WERI-Rb-1 (cell line): Measurements from ENCODE around the gene MTURN.

Source experiments
- DNase-seq: peaks from one replicate; pipeline ENCODE4 v3.0.0-alpha.2; 2020
- H3K27ac ChIP-seq: fragments of 250-450 bp; sonication (Bioruptor Pico); 2 replicates; pipeline ENCODE4 v1.5.1; 2020; ENCODE audit warnings: mild to moderate bottlenecking, moderate library complexity
- H3K27me3 ChIP-seq: fragments of 250-450 bp; sonication (Bioruptor Pico); 2 replicates; pipeline ENCODE4 v1.5.1; 2021; ENCODE audit warnings: mild to moderate bottlenecking, low read depth, moderate library complexity; ENCODE audit not compliant: insufficient read depth, severe bottlenecking
- H3K36me3 ChIP-seq: fragments of 250-450 bp; sonication (Bioruptor Pico); 2 replicates; pipeline ENCODE4 v1.5.1; 2020; ENCODE audit warnings: mild to moderate bottlenecking, moderate library complexity
- H3K4me3 ChIP-seq: 2 replicates; pipeline ENCODE4 v1.5.1; 2011; ENCODE audit warnings: low read depth, mild to moderate bottlenecking, control low read depth, low read length
- H3K9me3 ChIP-seq: fragments of 250-450 bp; sonication (Bioruptor Pico); 2 replicates; pipeline ENCODE4 v1.5.1; 2021; ENCODE audit warnings: mild to moderate bottlenecking, moderate library complexity; ENCODE audit not compliant: severe bottlenecking
- TF ChIP-seq, protein P1 (sequence below): IDR thresholded peaks from 2 replicates; pipeline ENCODE4 v1.5.1; 2011; ENCODE audit warnings: low read depth, mild to moderate bottlenecking, control low read depth, inconsistent platforms, low read length

MTURN gene

DNA sequence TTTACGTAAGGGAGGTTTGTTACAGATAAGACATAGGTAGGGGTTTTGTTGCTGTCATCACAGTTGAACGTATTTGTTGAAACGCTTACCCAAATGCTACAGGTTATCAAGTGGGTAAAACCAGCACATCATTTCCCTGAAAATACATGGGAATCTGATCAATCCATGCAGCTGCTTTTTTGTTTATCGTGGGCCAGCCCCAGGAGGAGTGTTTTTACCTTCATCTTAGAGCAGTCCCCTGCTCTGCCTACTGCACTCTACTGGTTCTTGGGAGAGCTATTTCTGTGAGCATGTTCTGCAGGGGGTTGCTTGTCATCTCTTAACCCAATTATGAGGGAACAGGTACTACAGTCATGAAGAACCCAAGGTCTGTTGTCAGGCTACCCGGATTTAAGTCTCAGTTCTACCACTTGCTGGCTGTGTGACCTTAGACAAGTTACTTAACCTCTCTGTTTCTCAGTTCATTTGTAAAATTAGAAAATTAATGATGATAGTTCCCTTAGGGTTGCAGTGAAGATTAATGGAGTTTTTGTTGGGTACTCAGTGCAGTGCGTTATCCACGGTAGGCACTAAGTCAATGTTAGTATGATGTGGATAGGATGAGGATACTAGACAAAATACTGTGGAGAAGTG, 15.0 kb downstream of the MTURN start:
- no peak for DNase-seq
- Histone ChIP-seq H3K4me3 (no peak overlapping the region), H3K36me3 (peaks cover 3% of the 10 kb centered on the region), H3K9me3 (no peaks in the 10 kb centered on the region), H3K27me3 (no peaks in the 10 kb centered on the region), H3K27ac (no peak overlapping the region)
- TF ChIP-seq, protein P1, sequence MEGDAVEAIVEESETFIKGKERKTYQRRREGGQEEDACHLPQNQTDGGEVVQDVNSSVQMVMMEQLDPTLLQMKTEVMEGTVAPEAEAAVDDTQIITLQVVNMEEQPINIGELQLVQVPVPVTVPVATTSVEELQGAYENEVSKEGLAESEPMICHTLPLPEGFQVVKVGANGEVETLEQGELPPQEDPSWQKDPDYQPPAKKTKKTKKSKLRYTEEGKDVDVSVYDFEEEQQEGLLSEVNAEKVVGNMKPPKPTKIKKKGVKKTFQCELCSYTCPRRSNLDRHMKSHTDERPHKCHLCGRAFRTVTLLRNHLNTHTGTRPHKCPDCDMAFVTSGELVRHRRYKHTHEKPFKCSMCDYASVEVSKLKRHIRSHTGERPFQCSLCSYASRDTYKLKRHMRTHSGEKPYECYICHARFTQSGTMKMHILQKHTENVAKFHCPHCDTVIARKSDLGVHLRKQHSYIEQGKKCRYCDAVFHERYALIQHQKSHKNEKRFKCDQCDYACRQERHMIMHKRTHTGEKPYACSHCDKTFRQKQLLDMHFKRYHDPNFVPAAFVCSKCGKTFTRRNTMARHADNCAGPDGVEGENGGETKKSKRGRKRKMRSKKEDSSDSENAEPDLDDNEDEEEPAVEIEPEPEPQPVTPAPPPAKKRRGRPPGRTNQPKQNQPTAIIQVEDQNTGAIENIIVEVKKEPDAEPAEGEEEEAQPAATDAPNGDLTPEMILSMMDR: no peak

DNA sequence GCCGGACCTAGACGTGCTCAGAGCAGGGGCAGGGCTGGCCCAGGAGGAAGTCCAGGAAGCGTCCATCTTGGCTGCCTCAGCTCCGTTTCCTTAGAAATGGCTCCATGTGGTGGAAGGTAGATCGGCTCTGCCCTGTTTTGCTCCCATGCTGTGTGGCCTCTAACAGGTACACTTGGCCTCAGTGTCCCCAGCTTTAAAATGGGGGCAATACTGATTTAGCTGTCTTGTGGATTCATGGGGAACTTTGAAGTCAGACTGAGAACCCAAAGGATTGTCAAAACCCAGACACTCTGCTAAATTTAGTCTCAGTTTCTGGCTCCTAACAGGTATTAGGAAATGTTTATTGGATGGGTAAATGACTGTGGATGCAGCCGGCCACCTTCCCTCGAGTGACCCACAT, 15.9 kb downstream of the MTURN start:
- H3K9me3 ChIP-seq: no peaks in the 10 kb centered on the region
- TF ChIP-seq, protein P1: no peak
- H3K4me3 ChIP-seq: no peak overlapping the region
- no peak for DNase-seq
- peaks cover 3% of the 10 kb centered on the region for H3K36me3 ChIP-seq
- no peaks in the 10 kb centered on the region for H3K27me3 ChIP-seq
- H3K27ac ChIP-seq: no peak overlapping the region

GRCh38 chr7:30154111-30154587, 19.4 kb downstream of the MTURN start:
- TF ChIP-seq, protein P1: no peak
- no peaks in the 10 kb centered on the region for H3K27me3 ChIP-seq
- H3K36me3 ChIP-seq: peaks cover 3% of the 10 kb centered on the region
- no peak for DNase-seq
- H3K27ac ChIP-seq: no peak overlapping the region
- no peak overlapping the region for H3K4me3 ChIP-seq
- no peaks in the 10 kb centered on the region for H3K9me3 ChIP-seq

DNA sequence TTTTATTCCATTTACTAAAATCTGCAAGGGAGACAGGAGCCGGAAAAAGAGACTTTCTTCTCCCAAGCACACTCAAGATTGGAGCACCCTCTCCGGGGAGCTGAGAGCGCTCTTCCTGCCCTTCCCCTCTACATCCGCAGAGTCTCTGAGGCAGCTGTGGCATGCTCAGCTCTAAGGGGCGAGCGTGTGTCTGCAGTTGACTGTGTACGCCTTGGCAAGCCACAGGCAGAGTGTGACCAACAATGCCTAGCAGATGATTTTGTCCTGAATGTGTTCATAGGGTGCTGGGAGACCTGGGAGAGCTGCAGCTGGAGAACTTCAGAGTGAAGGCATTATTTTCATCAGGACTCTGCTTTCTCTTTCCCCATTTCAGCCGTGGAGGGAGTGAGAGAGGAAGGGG, 20.7 kb downstream of the MTURN start:
- TF ChIP-seq, protein P1: no peak
- DNase-seq: no peak
- Histone ChIP-seq H3K4me3 (no peak overlapping the region), H3K36me3 (no peaks in the 10 kb centered on the region; the same call in 1 of the 2 replicates), H3K27me3 (no peaks in the 10 kb centered on the region), H3K27ac (no peak overlapping the region), H3K9me3 (no peaks in the 10 kb centered on the region)

- DNase-seq: no peak
- TF ChIP-seq, protein P1: no peak
- Histone ChIP-seq H3K36me3 (no peaks in the 10 kb centered on the region; the same call in 1 of the 2 replicates), H3K27me3 (no peaks in the 10 kb centered on the region), H3K4me3 (no peak overlapping the region), H3K27ac (no peak overlapping the region), H3K9me3 (no peaks in the 10 kb centered on the region)
Observed at GRCh38 chr7:30157204-30157603, 22.4 kb downstream of the MTURN start.

- no peaks in the 10 kb centered on the region for H3K36me3 ChIP-seq
- H3K4me3 ChIP-seq: no peak overlapping the region
- TF ChIP-seq, protein P1: no peak
- H3K27me3 ChIP-seq: no peaks in the 10 kb centered on the region
- H3K27ac ChIP-seq: no peak overlapping the region
- no peak for DNase-seq
- no peaks in the 10 kb centered on the region for H3K9me3 ChIP-seq
Observed at GRCh38 chr7:30159163-30159562, 24.4 kb downstream of the MTURN start.
